Suprapubic skin (tissue), 4 donors: ENCODE results near the gene TPSAB1. TPM values are rescaled to one million over a fixed set of nuclear protein-coding genes. Genes with fewer than 3 reads are reported as not detected.

Experiments used
- DNase-seq, 2 donors: peaks; one replicate each; pipeline ENCODE4 v3.0.0-alpha.2; 2019; ENCODE audit warnings: low spot score in 2 of 2
- H3K27ac ChIP-seq: fragments of 200-600 bp; sonication (generic); one replicate; pipeline ENCODE4 v1.5.1; 2019
- H3K27me3 ChIP-seq: fragments of 200-600 bp; sonication (generic); one replicate; pipeline ENCODE4 v1.5.1; 2019
- H3K36me3 ChIP-seq: fragments of 200-600 bp; sonication (generic); one replicate; pipeline ENCODE4 v1.5.1; 2019
- H3K4me1 ChIP-seq: fragments of 200-600 bp; sonication (generic); one replicate; pipeline ENCODE4 v1.5.1; 2019
- H3K4me3 ChIP-seq: fragments of 200-600 bp; sonication (generic); one replicate; pipeline ENCODE4 v1.5.1; 2019; ENCODE audit warnings: mild to moderate bottlenecking
- H3K9me3 ChIP-seq: fragments of 200-600 bp; sonication (generic); one replicate; pipeline ENCODE4 v1.5.1; 2019
- EP300 ChIP-seq: sonication (generic); formaldehyde crosslinking; IDR thresholded peaks from one replicate; pipeline ENCODE4 v1.6.1; 2017; ENCODE audit warnings: antibody characterized with exemption
- POLR2A ChIP-seq, 2 donors: fragments of 450-650 bp; IDR thresholded peaks; one replicate each; pipeline ENCODE4 v1.6.1; 2017; ENCODE audit warnings: antibody characterized with exemption in 2 of 2, mild to moderate bottlenecking in 2 of 2, moderate library complexity in 2 of 2
- POLR2AphosphoS5 ChIP-seq, 3 donors: sonication (generic); formaldehyde crosslinking; IDR thresholded peaks; one replicate each; pipeline ENCODE4 v1.6.1; 2017; ENCODE audit warnings: antibody characterized with exemption in 3 of 3
- WGBS: methylation state at CpG from one replicate; pipeline ENCODE4 v1.1.5; 2018; 5-methylcytosine and 5-hydroxymethylcytosine counted together
- total RNA-seq, 4 donors: library from RNA; depleted of rRNA; stranded (reverse); fragments of >200 nt; gene quantifications; one replicate each; pipeline ENCODE4 v1.1.0, GENCODE V29; 2016
- TF ChIP-seq, protein P1 (sequence below), 2 donors: fragments of 200-600 bp in 1 of 2; fragments of 450-650 bp in 1 of 2; sonication (generic) in 1 of 2; IDR thresholded peaks; one replicate each; pipeline ENCODE4 v1.5.1; 2016 to 2019; ENCODE audit warnings: antibody characterized with exemption in 2 of 2, mild to moderate bottlenecking in 1 of 2, moderate library complexity in 1 of 2

TPSAB1 gene
- total RNA-seq, 4 donors from 2014 or later, result 6.0 to 36.8 (median 16.5) TPM

DNA sequence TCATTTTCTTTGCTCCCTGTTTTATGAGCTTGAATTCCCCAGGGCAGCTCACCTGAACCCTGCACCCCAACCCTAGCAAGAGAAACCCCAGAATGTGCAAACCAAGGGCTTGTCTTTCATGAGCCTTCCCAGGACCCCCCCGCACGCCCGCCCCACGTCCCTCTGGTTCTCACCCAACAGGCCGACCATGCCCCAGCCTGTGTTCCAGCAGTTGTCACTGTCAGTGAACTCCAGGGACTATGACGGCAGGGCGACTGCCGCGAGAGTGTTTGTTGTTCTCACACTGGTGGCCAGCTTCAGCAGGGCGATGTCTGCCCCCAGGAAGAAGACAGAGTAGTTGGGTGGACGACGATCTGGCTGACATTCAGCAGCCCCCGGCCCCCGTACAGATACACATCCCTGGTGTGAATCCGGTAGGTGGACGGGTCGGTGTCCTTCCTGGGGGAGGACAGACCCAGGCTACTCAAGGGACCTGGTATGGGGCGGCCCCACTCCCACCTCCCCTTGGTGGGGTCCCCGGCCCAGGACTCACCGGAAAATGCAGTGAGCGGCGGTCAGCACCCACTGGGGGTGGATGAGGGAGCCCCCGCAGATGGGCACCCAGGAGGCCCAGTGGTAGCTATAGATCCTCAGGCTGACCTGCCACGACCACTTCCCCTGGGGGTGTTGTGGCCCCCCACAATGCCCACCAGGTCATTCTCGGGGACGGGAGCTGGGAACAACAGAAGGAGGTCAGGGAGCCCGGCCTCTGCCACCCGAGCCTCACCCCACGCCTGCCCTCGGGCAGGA lies 35.5 kb downstream of the TPSAB1 start:
- no peaks in the 10 kb centered on the region for H3K4me1 ChIP-seq
- peaks cover 75% of the 10 kb centered on the region for H3K27me3 ChIP-seq
- WGBS, result 72% methylated on average over 14 of the region's 30 CpGs
- peak in 1 of 2 donors; percentile 52 for DNase-seq
- H3K4me3 ChIP-seq, result no peak overlapping the region
- H3K36me3 ChIP-seq, result no peaks in the 10 kb centered on the region
- TF ChIP-seq POLR2A (IDR thresholded peaks at IDR 0.05), result no peak
- no peak for TF ChIP-seq POLR2AphosphoS5 (IDR thresholded peaks at IDR 0.05)
- TF ChIP-seq, protein P1, sequence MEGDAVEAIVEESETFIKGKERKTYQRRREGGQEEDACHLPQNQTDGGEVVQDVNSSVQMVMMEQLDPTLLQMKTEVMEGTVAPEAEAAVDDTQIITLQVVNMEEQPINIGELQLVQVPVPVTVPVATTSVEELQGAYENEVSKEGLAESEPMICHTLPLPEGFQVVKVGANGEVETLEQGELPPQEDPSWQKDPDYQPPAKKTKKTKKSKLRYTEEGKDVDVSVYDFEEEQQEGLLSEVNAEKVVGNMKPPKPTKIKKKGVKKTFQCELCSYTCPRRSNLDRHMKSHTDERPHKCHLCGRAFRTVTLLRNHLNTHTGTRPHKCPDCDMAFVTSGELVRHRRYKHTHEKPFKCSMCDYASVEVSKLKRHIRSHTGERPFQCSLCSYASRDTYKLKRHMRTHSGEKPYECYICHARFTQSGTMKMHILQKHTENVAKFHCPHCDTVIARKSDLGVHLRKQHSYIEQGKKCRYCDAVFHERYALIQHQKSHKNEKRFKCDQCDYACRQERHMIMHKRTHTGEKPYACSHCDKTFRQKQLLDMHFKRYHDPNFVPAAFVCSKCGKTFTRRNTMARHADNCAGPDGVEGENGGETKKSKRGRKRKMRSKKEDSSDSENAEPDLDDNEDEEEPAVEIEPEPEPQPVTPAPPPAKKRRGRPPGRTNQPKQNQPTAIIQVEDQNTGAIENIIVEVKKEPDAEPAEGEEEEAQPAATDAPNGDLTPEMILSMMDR (IDR thresholded peaks at IDR 0.05), result no peak
- no peak for TF ChIP-seq EP300
- no peaks in the 10 kb centered on the region for H3K9me3 ChIP-seq
- H3K27ac ChIP-seq, result no peak overlapping the region

DNA sequence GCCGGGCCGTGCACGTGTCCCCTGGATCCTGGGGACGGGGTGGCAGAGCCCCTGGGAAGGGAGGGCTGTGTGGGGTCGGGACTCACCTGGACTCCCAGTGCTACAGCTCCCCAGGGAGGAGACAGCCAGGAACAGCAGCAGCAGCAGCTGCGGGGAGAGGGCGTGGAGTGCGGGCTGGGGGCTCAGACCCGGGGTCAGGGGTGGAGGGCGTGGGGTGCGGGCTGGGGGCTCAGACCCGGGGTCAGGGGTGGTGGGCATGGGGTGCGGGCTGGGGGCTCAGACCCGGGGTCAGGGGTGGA lies 36.0 kb downstream of the TPSAB1 start:
- peak in 1 of 2 donors; percentile 48 for DNase-seq
- H3K9me3 ChIP-seq, result no peaks in the 10 kb centered on the region
- no peaks in the 10 kb centered on the region for H3K4me1 ChIP-seq
- H3K27ac ChIP-seq, result no peak overlapping the region
- WGBS, result 67% methylated on average over 9 of the region's 14 CpGs
- no peak overlapping the region for H3K4me3 ChIP-seq
- no peak for TF ChIP-seq POLR2A (IDR thresholded peaks at IDR 0.05)
- TF ChIP-seq, protein P1 (IDR thresholded peaks at IDR 0.05), result no peak
- no peak for TF ChIP-seq EP300
- TF ChIP-seq POLR2AphosphoS5 (IDR thresholded peaks at IDR 0.05), result no peak
- peaks cover 75% of the 10 kb centered on the region for H3K27me3 ChIP-seq
- no peaks in the 10 kb centered on the region for H3K36me3 ChIP-seq

DNA sequence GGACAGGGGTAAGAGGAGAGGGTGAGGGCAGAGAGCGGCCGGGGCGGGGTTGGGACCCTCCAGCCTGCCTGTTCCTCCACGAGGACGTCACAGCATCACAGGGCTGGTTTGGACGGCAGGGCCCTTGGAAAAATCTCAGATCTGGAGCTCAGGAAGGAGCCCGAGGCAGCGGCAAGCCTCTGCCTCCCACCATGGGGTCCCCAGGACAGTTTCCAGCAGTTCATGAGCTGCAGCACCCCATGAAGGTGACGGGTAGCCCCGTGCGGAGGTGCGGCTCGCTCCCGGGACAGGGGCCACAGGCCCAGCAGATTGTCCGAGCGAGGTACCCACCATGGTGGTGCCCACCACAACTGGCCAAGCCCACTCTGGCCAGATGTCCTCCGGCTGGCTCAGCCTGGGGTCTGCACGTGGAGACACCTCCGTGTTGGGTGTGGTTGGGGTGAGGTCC lies 36.7 kb downstream of the TPSAB1 start:
- TF ChIP-seq POLR2A (IDR thresholded peaks at IDR 0.05) (no peak), EP300 (no peak), POLR2AphosphoS5 (IDR thresholded peaks at IDR 0.05) (no peak)
- TF ChIP-seq, protein P1 (IDR thresholded peaks at IDR 0.05), result no peak
- Histone ChIP-seq H3K9me3 (no peaks in the 10 kb centered on the region), H3K27ac (no peak overlapping the region), H3K36me3 (no peaks in the 10 kb centered on the region), H3K4me3 (no peak overlapping the region), H3K4me1 (no peaks in the 10 kb centered on the region), H3K27me3 (peaks cover 76% of the 10 kb centered on the region)
- peak in 1 of 2 donors; percentile 48 for DNase-seq
- WGBS, result 83% methylated on average over 6 of the region's 19 CpGs

DNA sequence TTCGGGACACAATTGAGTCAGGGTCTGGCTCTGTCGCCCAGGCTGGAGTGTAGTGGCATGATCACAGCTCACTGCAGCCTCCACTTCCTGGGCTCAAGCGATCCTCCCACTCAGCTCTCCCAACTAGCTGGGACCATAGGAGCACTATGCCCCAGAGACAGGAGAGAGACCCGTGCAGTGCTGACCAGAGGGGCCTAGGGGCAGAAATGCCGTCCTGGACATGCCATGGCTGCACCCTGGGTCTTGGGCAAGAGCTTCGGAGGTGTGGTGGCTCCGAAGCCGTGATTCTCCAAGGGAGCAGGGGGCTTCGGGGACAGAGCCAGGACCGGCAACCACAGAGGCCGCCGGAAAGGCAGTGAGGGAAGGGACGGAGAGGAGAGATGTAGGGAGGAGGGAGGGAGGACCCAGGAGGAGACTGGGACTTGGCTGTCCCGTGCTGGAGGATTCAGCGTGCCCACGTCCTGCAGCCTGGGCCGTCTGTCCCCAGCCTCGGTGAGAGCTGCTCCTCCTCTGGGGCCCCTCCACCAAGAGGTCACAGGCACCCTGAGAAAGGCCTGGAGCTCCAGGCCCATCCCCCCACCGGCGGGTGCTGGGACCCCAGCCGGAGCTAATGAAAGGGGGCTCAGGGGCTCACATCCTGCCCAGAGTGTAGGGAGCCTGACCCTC lies 37.2 kb downstream of the TPSAB1 start:
- no peaks in the 10 kb centered on the region for H3K4me1 ChIP-seq
- no peaks in the 10 kb centered on the region for H3K36me3 ChIP-seq
- 61% methylated on average over 16 of the region's 21 CpGs for WGBS
- no peak overlapping the region for H3K4me3 ChIP-seq
- H3K27ac ChIP-seq, result no peak overlapping the region
- H3K27me3 ChIP-seq, result peaks cover 78% of the 10 kb centered on the region
- no peaks in the 10 kb centered on the region for H3K9me3 ChIP-seq
- TF ChIP-seq POLR2AphosphoS5 (IDR thresholded peaks at IDR 0.05) (no peak), EP300 (no peak), POLR2A (IDR thresholded peaks at IDR 0.05) (no peak)
- TF ChIP-seq, protein P1 (IDR thresholded peaks at IDR 0.05), result no peak
- no peak for DNase-seq

DNA sequence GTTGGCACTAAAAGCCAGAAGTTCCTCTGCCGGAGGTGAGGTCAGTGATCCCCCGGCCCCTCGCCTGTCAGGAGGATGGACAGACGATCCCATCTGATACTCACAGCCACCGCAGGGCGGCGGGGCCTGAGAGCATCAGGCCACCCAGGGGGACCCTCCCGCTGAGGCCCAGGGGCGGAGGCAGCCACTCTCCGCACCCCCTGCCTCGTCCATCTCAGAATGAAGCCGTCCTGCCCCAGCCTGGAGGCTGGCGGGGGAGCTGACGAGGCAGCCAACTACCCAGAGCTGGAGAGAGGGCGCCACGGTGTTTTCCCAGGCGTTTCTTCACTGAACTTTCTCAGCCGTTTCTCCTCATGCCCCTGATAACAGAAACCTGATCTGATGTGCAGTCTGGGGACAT lies 38.0 kb downstream of the TPSAB1 start:
- TF ChIP-seq, protein P1 (IDR thresholded peaks at IDR 0.05), result no peak
- no peak for TF ChIP-seq POLR2A (IDR thresholded peaks at IDR 0.05)
- no peak for TF ChIP-seq EP300
- TF ChIP-seq POLR2AphosphoS5 (IDR thresholded peaks at IDR 0.05), result no peak
- Histone ChIP-seq H3K36me3 (no peaks in the 10 kb centered on the region), H3K9me3 (no peaks in the 10 kb centered on the region), H3K4me1 (no peaks in the 10 kb centered on the region), H3K27ac (no peak overlapping the region), H3K4me3 (no peak overlapping the region), H3K27me3 (peaks cover 83% of the 10 kb centered on the region)
- 35% methylated on average over 7 of the region's 18 CpGs for WGBS
- no peak for DNase-seq
